HCT116 (cell line): ENCODE measurements around the gene CLEC20A.

Experiments
- CBX3 ChIP-seq: IDR thresholded peaks from 2 replicates; pipeline ENCODE4 v1.6.1; 2012; ENCODE audit warnings: low read depth
- EZH2 ChIP-seq: fragments of 200-600 bp; sonication (generic); IDR thresholded peaks from 2 replicates; pipeline ENCODE4 v1.6.1; 2017; ENCODE audit warnings: antibody characterized with exemption, mixed run types
- POLR2A ChIP-seq: IDR thresholded peaks from 2 replicates; pipeline ENCODE4 v1.7.0; 2011; ENCODE audit warnings: borderline replicate concordance; ENCODE audit not compliant: insufficient read depth, insufficient read length; ENCODE audit errors: extremely low read depth
- POLR2AphosphoS5 ChIP-seq: IDR thresholded peaks from 2 replicates; pipeline ENCODE4 v1.6.1; 2011; ENCODE audit warnings: mild to moderate bottlenecking, low read depth, low read length, moderate library complexity
- SIN3A ChIP-seq: IDR thresholded peaks from 2 replicates; pipeline ENCODE4 v1.6.1; 2012; ENCODE audit warnings: low read depth
- ZNF274 ChIP-seq: fragments of 200-500 bp; sonication (Bioruptor generic); IDR thresholded peaks from 2 replicates; pipeline ENCODE4 v1.6.1; 2014; ENCODE audit warnings: mild to moderate bottlenecking, low read depth, low read length, inconsistent platforms
- TF ChIP-seq, protein P1 (sequence below), 3 experiments: fragments of 200-600 bp in 1 of 3; sonication (generic) in 1 of 3; IDR thresholded peaks in 2 of 3; conservative IDR thresholded peaks in 1 of 3; 2 replicates each; pipeline ENCODE4 v1.5.1; 2012 to 2017; ENCODE audit warnings: low read depth in 2 of 3, low read length in 2 of 3, antibody characterized with exemption in 1 of 3, borderline replicate concordance in 1 of 3, control low read depth in 1 of 3, mild to moderate bottlenecking in 1 of 3, mixed read lengths in 1 of 3, mixed run types in 1 of 3, moderate library complexity in 1 of 3; ENCODE audit not compliant: insufficient read depth in 1 of 3
- TF ChIP-seq, protein P2 (sequence below): IDR thresholded peaks from 2 replicates; pipeline ENCODE4 v1.6.1; 2012

DNA sequence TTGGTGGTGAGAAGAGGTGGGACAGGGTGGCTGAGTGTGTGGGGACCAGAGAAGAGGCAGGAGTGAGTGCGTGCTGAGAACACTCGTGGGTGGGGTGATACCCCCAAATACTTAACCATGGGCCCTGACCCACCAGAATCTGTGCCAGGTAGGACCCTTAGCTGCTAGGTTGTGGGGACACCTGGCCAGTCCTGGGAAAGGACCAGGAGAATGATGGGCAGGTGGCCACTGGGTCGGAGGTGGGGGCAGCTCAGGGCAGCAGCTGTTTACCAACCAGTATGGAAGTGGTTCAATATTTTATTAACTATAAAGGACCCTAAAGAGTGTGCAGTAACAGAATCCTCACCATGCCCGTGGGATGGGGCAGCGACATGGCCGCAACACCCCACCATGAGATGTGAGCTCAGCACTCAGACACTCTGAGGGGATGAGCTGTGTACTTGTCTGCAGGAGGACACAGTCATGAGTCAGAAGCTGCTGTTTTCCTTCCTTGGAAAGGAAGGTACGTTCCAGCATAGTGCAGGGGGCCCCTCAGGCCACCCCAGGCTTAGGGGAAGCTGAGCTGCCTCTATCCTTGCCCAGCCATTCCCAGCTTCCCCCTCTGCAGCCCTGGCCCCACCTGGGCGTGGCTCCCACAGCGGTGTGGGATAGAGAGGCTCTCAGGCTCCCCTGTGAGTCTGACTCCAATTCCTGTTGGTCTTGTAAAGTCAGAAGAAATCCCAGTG lies 41.6 kb upstream of the CLEC20A start:
- TF ChIP-seq, protein P1, sequence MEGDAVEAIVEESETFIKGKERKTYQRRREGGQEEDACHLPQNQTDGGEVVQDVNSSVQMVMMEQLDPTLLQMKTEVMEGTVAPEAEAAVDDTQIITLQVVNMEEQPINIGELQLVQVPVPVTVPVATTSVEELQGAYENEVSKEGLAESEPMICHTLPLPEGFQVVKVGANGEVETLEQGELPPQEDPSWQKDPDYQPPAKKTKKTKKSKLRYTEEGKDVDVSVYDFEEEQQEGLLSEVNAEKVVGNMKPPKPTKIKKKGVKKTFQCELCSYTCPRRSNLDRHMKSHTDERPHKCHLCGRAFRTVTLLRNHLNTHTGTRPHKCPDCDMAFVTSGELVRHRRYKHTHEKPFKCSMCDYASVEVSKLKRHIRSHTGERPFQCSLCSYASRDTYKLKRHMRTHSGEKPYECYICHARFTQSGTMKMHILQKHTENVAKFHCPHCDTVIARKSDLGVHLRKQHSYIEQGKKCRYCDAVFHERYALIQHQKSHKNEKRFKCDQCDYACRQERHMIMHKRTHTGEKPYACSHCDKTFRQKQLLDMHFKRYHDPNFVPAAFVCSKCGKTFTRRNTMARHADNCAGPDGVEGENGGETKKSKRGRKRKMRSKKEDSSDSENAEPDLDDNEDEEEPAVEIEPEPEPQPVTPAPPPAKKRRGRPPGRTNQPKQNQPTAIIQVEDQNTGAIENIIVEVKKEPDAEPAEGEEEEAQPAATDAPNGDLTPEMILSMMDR (IDR thresholded peaks at IDR 0.05 in 2 of 3, conservative IDR thresholded peaks at IDR 0.05 in 1 of 3; ENCODE audit: borderline replicate concordance in 1 of 3, insufficient read depth in 1 of 3, low read depth in 2 of 3, low read length in 2 of 3), result no peak
- no peak for TF ChIP-seq POLR2A
- TF ChIP-seq EZH2, result no peak
- TF ChIP-seq SIN3A, result no peak
- TF ChIP-seq ZNF274, result no peak
- TF ChIP-seq POLR2AphosphoS5, result no peak
- no peak for TF ChIP-seq CBX3
- TF ChIP-seq, protein P2, sequence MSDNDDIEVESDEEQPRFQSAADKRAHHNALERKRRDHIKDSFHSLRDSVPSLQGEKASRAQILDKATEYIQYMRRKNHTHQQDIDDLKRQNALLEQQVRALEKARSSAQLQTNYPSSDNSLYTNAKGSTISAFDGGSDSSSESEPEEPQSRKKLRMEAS, result no peak
